NCI-H1694 (cell line): ENCODE data around the gene ZNF853.
A peak's percentile ranks its signal among the peaks of the same experiment; 100 is the strongest.
"Not testable (repeated sequence)": the region's sequence is repeated elsewhere in the genome, so short reads cannot be mapped to it uniquely, and the experiment has no call there.

ENCODE experiments used
- DNase-seq: peaks from one replicate; lab custom pipeline; 2025; lab: John Stamatoyannopoulos, UW

Gene ZNF853

DNA sequence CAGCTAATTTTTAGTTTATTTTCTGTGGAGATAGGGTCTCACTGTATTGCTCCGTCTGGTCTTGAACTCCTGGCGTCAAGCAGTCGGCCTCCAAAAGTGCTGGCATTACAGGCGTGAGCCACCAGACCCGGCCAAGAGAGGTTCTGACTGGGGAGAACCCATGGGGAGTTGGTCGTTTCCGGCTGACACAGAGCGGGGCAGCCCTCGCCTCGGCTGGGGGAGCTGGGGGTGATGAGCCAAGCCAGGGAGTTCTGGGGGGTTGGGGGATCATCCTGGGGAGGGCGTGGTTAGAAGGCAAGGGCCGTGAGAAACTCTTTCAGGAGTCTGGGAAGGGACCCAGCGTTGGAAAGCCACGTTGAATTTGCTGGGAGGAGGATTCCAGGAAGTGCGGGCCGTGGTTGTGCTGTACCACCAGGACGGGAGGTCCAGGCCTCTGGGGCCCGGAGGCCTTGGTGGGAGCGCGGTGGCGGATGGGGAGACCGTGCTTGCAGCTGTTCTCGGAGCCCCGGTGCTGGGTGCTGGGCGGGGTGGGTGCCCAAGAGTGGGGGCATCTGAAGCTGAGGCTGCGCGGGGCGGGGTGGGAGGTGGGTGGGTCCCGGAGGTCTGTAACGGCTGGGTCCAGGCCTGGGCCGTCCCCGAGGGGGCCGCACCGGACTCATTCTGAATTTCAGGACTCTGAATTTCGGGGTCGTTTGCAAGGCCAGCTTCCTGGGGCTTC is 8.4 kb upstream of the ZNF853 start:
- no peak for DNase-seq

GRCh38 chr7:6607651-6608051 is 7.8 kb upstream of the ZNF853 start:
- DNase-seq, result no peak

DNA sequence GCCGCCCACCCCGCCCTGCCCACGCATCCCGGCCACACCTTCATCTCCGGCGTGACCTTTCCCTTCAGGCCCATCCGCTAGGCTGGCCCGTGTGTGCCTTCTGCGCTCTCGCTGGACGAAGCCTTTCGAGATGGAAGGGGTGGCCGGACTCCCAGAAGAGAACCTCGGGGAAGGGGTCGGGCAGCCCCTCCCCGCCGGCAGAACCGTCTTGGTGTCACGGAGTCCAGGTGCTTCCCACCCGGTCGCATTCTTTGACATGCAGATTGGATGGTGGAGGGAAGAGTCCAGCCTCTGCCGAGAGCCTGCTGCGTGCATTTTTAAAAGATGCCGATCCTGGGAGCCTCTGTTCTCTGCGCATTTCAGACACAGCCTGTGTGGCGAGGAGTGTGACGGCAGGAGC is 7.3 kb upstream of the ZNF853 start:
- DNase-seq, result no peak

DNA sequence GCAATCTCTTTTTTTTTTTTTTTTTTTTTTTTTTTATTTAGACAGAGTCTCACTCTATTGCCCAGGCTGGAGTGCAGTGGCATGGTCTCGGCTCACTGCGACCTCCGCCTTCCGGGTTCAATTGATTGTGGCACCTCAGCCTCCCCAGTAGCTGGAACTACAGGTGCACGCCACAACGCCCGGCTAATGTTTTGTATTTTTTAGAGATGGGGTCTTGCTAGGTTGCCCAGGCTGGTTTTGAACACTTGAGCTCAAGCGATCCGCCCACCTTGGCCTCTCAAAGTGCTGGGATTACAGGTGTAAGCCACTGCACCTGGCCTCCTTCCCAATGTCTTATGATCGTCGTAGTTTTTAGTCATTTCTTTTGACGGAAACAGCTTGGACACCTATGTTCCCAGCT is 6.6 kb upstream of the ZNF853 start:
- DNase-seq, result no peak

GRCh38 chr7:6612819-6613218 is 2.6 kb upstream of the ZNF853 start:
- DNase-seq, result no peak

DNA sequence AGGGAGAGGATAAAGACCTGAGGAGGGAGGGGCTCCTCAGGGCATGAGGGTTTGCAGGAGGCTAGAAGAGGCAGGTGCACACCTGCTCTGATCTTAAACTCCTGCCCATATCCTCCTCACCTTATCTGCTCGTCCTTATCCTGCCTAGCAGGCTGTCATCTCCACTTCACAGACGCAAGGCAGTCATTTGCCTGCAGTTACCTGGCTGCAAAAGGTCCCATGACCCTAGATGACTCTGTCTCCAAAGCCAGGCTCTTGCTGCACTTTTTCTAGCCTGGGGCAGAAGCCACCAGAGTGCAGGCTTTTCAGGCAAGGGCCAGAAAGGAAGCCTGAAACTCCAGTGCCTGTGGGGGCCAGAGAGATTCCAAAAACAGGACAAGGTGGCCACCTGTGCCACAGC is 1.7 kb upstream of the ZNF853 start:
- no peak for DNase-seq

DNA sequence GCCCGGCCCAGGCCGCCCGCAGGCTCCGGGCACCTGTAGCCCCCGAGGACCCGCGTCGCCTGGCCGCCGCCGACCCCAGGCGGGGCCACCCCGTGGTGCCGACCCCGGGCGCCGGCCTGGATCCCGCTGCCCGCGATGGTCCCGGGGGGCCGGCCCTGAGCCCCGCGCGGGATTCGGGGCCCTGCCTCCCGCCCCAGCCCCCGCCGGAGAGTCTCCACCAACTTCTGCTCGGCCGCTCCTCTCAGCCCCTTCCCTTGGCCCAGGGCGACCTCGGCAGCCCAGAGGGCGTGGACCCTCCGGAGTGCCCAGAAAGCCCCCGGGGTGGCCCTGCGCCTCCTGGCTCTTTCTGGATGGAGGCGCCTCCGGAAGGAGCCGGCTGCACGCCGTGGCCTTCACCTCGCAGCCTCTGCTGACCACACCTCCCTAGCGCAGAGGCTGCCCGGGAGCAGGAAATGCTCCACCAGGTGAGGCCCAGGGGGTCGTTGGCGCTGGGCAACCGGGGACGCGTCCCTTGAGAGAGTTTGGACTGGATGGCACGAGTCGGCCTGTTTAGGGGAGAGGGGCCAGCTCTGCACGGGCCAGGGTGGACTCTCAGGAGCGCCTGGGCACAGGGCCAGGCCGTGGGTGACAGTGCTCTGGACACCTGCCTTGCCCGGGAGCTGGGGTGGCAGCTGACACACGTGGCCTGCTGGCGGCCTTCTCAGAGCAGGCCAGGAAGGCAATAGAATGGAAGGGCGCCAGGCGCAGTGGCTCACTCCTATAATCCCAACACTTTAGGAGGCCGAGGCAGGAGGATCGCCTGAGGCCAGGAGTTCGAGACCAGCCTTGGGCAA is 529 bp downstream of the ZNF853 start:
- no peak for DNase-seq

DNA sequence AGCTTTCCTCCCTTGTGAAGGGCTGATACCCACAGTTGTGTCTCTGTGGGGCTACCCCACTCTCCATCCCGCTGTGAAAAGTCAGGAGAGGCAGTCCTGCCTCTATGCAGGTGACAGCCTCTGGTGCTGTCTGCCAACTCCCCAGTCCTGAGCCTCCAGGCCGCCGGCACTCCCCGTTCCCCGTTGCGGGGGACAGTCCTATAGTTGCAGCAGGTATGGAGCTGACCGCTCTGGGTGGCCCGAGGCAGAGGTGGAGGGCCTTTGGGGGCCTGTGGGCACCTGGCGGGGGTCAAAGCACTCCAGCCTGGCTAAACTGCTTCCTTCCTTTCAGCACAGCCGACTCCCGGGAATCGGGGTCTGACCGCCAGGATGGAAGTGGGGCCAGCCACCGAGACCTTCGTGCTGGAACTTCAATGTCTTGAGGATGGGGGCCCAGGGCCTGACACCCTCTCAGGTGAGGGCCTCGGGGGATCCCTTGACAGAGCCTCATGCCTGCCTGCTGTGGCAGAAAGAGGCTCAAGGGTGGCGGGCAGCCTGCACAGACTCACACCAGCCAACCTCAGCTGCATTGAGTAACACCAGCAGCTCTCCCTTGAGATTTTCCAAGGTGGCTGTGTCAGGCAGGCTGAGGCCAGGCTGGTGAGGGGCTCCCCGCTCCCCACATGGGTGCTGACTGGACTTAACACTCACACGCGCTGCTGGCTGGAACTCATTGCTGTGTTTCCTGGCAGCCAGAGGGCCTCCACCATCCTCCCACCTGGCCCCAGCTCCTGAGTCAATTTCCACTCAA is 1.6 kb downstream of the ZNF853 start:
- no peak for DNase-seq

GRCh38 chr7:6618621-6619020 is 3.2 kb downstream of the ZNF853 start:
- no peak for DNase-seq

DNA sequence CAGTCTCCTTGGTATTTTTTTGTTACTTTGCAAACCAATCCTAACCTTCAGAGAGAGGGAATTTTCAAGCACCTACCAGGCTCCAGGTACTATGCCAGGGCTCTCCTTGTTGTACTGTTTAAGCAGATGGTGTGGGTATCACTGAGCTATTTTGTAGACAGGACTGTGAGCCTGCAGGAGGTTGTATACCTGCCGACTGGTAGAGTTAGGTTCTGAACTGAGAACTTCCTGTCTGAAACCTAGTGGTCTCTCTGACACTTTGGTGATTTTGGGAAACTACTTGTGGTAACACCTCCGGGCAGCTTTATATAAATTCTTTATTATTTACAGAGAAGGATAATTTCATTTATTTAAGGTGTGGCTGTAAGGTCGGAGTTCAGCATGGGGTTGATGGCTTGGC is 4.6 kb downstream of the ZNF853 start:
- no peak for DNase-seq

- DNase-seq, result peak; percentile 40
Measured at GRCh38 chr7:6621195-6622133, 6.1 kb downstream of the ZNF853 start.

DNA sequence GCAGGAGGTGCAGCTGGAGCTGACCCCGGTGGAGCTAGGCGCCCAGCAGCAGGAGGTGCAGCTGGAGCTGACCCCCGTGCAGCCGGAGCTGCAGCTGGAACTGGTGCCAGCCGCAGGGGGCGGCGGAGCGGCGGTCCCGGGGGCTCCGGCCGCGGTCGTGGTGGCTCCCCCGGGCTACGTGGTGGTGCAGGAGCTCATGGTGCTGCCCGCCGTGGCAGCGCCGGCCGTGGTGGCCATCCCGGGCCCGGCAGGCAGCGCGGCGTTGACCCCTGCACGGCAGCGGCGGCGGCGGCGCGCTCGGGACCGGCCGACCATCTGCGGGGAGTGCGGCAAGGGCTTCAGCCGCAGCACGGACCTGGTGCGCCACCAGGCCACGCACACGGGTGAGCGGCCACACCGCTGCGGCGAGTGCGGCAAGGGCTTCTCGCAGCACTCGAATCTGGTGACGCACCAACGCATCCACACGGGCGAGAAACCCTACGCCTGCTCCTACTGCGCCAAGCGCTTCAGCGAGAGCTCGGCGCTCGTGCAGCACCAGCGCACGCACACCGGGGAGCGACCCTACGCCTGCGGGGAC is 6.8 kb downstream of the ZNF853 start:
- no peak for DNase-seq

DNA sequence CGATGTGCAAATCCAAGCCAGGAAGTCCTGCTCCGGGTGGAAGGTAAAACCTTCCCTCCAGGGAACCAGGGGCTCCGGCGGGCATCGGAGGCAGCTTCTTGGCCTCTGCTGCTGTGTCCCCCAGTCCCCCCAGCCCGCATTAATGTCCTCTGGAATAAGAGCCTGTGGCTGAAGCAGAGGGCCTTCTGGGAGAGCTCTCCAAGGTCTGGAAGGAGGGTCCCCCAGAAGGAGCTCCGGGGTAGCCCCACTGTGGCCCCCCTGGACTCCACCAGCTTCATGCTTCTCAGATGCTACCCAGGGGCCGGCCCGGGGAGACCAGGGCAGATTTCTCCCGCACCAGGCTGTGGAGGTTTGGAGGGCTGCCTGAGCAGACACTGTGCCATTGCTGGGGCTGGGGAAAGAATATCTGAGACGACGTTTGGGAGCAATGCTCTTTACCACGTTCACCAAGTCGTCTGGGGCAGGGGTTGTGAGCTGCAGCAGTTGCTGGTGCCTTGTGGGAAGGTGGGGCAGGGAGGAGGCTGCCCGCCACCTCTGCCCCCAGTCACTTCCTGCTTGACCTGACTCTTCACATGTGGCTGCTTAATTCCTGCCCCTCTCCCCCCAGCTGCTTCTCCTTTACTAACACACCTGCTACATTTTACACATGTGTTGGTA is 8.3 kb downstream of the ZNF853 start:
- no peak for DNase-seq

GRCh38 chr7:6624246-6624611 is 8.8 kb downstream of the ZNF853 start:
- no peak for DNase-seq

- DNase-seq, result peak; percentile 56
Measured at GRCh38 chr7:6628045-6628444, 12.6 kb downstream of the ZNF853 start.

DNA sequence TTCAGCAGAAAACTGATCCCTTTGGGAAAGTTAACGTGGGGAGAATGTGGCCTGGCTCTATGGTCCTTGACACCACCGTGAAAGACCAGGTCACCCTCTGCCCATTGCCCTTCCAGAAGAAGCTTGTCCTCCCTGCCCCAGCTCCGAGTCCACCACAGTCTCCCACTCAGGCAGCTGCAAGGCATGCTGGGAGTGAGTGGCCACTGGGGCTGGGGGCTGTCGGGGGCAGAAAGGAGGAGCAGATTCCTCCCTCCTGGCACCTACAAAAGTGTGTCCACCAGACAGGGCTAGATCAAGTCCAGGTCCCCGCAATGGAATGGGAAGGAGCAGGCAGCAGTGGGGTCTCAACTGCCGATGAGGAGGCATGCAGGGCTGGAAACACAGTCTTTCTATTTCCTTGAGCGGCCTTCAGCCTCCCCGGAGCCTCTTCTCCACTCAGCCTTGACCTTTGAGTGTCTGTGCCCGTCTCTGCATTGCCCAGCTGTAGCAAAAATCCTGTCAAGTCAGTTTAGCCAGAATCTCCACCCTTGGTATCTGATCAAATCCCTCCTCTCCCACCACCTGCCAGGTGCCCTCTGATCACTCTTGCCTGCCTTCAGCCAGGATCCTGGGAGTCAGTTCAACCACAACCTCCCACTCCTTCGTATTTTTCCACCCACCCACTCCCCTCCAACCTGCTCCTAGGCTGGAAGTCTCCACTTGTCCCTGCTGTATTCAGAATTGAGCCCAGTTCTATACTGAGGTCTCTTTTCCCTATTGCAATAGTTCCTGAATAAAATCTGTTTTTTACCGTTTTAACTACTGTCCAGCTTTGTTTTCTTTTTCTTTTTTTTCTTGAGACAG is 14.8 kb downstream of the ZNF853 start:
- DNase-seq, result no peak

DNA sequence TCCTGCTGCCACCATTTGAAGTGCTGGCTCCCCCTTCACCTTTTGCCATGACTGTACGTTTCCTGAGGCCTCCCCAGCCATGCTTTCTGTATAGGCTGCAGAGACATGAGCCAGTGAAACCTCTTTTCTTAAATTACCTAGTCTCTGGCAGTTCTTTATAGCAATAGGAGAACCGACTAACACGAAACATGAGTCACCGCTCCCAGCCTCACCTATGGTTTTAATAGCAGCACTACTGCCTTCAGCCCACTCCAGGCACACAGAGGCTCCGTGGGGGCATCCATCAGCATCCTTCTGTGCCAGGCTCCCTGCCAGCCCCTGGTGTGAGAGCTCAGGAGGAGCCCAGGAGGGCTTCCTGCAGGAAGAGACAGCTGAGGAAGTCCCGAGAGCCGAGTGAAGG is 16.2 kb downstream of the ZNF853 start:
- DNase-seq, result no peak

- DNase-seq, result no peak
Measured at GRCh38 chr7:6634021-6634420, 18.6 kb downstream of the ZNF853 start.

DNA sequence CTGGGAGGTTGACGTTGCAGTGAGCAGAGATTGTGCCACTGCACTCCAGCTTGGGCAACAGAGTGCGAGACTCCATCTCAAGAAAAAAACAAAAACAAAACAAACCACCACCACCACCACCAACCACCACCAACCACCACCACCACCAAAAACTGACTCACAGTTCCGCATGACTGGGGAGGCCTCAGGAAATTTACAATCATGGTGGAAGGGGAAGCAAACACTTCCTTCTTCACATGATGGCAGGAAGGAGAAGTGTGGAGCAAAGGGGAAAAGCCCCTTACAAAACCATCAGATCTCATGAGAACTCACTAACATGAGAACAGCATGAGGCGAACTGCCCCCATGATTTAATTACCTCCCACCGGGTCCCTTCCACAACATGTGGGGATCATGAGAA is 19.6 kb downstream of the ZNF853 start:
- not testable (repeated sequence) for DNase-seq
